Measurements from ENCODE around the gene CSNK1G2.
"Not testable (repeated sequence)": the region's sequence is repeated elsewhere in the genome, so short reads cannot be mapped to it uniquely, and the experiment has no call there.

The CSNK1G2 gene

GRCh38 chr19:1979017-1979416 is 38.0 kb downstream of the CSNK1G2 start:
- Histone ChIP-seq H3K36me3 (ENCODE audit: control insufficient read depth, insufficient read depth, low read length) (peaks cover 7% of the 10 kb centered on the region), H3K9ac (ENCODE audit: low read length) (no peak overlapping the region), H3K4me3 (ENCODE audit: low read length) (no peak overlapping the region), H3K27me3 (ENCODE audit: control insufficient read depth, insufficient read depth, low read length) (no peaks in the 10 kb centered on the region), H3K4me1 (ENCODE audit: control insufficient read depth, insufficient read depth, low read length) (no peaks in the 10 kb centered on the region), H3K9me3 (ENCODE audit: control insufficient read depth, low read length) (no peaks in the 10 kb centered on the region)

DNA sequence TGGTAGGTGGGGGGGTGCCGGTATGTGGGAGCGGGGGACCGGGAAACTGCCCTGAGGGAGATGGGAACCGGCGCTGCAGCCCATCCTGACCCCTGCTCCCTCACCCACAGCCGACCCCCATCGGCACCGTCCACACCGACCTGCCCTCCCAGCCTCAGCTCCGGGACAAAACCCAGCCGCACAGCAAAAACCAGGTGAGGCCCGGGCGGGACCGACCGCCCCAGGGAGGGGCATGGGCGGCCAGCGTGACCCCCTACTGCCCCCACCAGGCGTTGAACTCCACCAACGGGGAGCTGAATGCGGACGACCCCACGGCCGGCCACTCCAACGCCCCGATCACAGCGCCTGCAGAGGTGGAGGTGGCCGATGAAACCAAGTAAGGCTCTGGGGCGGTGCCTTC is 38.7 kb downstream of the CSNK1G2 start:
- Histone ChIP-seq H3K36me3 (ENCODE audit: control insufficient read depth, insufficient read depth, low read length) (peaks cover 7% of the 10 kb centered on the region), H3K27me3 (ENCODE audit: control insufficient read depth, insufficient read depth, low read length) (no peaks in the 10 kb centered on the region), H3K4me3 (ENCODE audit: low read length) (no peak overlapping the region), H3K9me3 (ENCODE audit: control insufficient read depth, low read length) (no peaks in the 10 kb centered on the region), H3K9ac (ENCODE audit: low read length) (no peak overlapping the region), H3K4me1 (ENCODE audit: control insufficient read depth, insufficient read depth, low read length) (no peaks in the 10 kb centered on the region)

DNA sequence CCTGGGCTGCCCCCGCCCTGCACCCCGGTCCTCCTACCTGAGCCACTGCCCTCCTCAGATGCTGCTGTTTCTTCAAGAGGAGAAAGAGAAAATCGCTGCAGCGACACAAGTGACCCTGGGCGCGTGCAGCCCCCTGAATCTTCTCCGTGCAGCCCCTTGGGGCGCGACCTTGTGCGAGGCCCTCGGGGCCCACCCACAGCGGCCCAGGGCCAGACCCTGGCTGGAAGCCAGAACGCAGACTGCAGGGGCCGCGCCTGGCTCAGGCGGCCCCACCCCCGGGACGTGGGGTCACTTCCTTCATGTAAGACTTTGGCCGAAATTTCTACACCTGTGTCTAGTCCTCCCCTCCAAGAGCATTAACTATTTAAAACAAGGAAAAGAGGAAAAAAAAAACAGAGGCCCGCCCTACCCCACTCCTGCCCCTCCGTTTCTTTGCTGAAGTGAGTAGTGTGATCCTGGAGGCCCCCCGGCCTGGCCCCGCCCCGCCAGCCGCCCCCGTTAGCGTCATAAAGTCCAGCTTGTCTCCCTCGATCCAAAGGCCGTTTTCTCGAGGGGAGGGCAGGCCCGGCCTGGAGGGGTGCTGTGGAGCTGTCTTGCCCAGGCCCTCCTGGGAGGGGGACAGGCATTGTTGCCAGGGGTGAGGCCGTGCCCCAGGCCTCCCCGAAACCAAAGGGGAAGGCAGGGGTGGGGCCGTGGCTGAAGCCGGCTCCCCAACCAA is 39.3 kb downstream of the CSNK1G2 start:
- Histone ChIP-seq H3K4me3 (ENCODE audit: low read length) (no peak overlapping the region), H3K36me3 (ENCODE audit: control insufficient read depth, insufficient read depth, low read length) (peaks cover 13% of the 10 kb centered on the region), H3K9me3 (ENCODE audit: control insufficient read depth, low read length) (no peaks in the 10 kb centered on the region), H3K4me1 (ENCODE audit: control insufficient read depth, insufficient read depth, low read length) (no peaks in the 10 kb centered on the region), H3K9ac (ENCODE audit: low read length) (no peak overlapping the region), H3K27me3 (ENCODE audit: control insufficient read depth, insufficient read depth, low read length) (no peaks in the 10 kb centered on the region)

DNA sequence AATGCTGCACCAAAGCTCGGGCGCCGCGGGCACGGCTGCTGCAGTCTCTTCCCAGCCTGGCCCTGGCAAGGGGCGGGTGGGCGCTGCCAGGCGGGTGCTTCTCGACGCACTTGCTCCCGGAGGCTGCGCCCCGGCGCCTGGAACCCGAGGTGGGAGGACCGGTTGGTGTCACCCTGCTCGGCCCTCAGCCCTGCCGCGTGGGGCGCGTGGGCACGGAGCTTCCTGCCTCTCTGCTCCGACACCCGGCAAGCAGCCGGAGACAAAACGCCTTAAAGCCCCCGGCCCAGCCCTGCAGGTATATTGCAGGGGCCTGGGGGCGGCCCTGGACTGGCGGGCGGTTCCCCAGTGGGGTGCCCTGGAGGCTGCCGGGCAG is 39.8 kb downstream of the CSNK1G2 start:
- no peaks in the 10 kb centered on the region for H3K27me3 ChIP-seq (ENCODE audit: control insufficient read depth, insufficient read depth, low read length)
- peaks cover 13% of the 10 kb centered on the region for H3K36me3 ChIP-seq (ENCODE audit: control insufficient read depth, insufficient read depth, low read length)
- no peak overlapping the region for H3K4me3 ChIP-seq (ENCODE audit: low read length)

GRCh38 chr19:1981253-1981652 is 40.3 kb downstream of the CSNK1G2 start:
- Histone ChIP-seq H3K4me1 (ENCODE audit: control insufficient read depth, insufficient read depth, low read length) (no peaks in the 10 kb centered on the region), H3K4me3 (ENCODE audit: low read length) (no peak overlapping the region), H3K9ac (ENCODE audit: low read length) (no peak overlapping the region), H3K27me3 (ENCODE audit: control insufficient read depth, insufficient read depth, low read length) (no peaks in the 10 kb centered on the region), H3K36me3 (ENCODE audit: control insufficient read depth, insufficient read depth, low read length) (peaks cover 13% of the 10 kb centered on the region), H3K9me3 (ENCODE audit: control insufficient read depth, low read length) (no peaks in the 10 kb centered on the region)

More for the DNA sequence above, 39.8 kb downstream of the CSNK1G2 start:
- Histone ChIP-seq H3K9ac (ENCODE audit: low read length) (no peak overlapping the region), H3K4me1 (ENCODE audit: control insufficient read depth, insufficient read depth, low read length) (no peaks in the 10 kb centered on the region), H3K9me3 (ENCODE audit: control insufficient read depth, low read length) (no peaks in the 10 kb centered on the region)

- H3K4me3 ChIP-seq (ENCODE audit: low read length), result no peak overlapping the region
- H3K36me3 ChIP-seq (ENCODE audit: control insufficient read depth, insufficient read depth, low read length), result peaks cover 13% of the 10 kb centered on the region
- no peaks in the 10 kb centered on the region for H3K27me3 ChIP-seq (ENCODE audit: control insufficient read depth, insufficient read depth, low read length)
- H3K9ac ChIP-seq (ENCODE audit: low read length), result no peak overlapping the region
- no peaks in the 10 kb centered on the region for H3K4me1 ChIP-seq (ENCODE audit: control insufficient read depth, insufficient read depth, low read length)
- H3K9me3 ChIP-seq (ENCODE audit: control insufficient read depth, low read length), result no peaks in the 10 kb centered on the region
Observed at GRCh38 chr19:1984357-1984756, 43.4 kb downstream of the CSNK1G2 start.

DNA sequence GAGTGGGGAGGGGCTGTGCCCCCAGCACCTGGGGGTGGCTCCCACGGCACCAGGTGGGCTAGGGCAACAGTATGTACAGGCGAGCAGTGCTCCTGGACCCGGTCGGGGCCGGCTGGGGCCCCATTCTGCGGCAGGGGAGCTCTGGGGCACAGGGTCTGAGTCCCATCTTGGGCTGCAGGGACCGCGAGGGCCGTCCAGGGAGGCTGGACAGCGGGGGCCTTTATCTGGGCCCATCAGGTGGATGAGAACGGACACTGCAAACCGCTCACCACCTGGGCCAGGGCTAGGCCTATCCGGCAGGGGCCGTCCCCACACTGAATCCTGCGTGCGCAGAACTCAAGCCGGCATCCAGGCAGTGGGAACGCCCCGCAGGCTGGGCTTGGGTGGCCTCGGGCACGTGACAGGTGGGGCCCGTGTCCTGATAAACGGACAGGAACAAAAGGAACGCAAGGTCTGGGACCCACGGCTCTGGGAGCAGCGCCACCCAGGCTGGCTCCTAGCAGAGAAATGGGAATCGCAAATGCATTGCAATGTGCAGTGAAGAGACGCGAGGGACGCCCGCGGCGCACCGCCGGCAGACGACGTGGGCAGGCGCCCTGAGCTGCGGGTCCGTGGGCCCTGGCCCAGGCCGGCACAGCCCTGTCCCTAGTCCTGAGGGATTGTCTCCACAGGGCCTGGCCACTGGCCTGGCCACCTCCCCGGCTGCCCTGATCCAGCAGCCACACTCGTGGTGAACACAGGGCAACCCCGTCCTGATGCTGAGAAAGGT is 44.8 kb downstream of the CSNK1G2 start:
- Histone ChIP-seq H3K27me3 (ENCODE audit: control insufficient read depth, insufficient read depth, low read length) (no peaks in the 10 kb centered on the region), H3K4me3 (ENCODE audit: low read length) (no peak overlapping the region), H3K36me3 (ENCODE audit: control insufficient read depth, insufficient read depth, low read length) (peaks cover 25% of the 10 kb centered on the region), H3K9ac (ENCODE audit: low read length) (no peak overlapping the region), H3K4me1 (ENCODE audit: control insufficient read depth, insufficient read depth, low read length) (no peaks in the 10 kb centered on the region), H3K9me3 (ENCODE audit: control insufficient read depth, low read length) (no peaks in the 10 kb centered on the region)

GRCh38 chr19:1986357-1987162 is 45.6 kb downstream of the CSNK1G2 start:
- Histone ChIP-seq H3K27me3 (ENCODE audit: control insufficient read depth, insufficient read depth, low read length) (no peaks in the 10 kb centered on the region), H3K9me3 (ENCODE audit: control insufficient read depth, low read length) (no peaks in the 10 kb centered on the region), H3K4me3 (ENCODE audit: low read length) (no peak overlapping the region), H3K4me1 (ENCODE audit: control insufficient read depth, insufficient read depth, low read length) (no peaks in the 10 kb centered on the region), H3K9ac (ENCODE audit: low read length) (no peak overlapping the region), H3K36me3 (ENCODE audit: control insufficient read depth, insufficient read depth, low read length) (peaks cover 27% of the 10 kb centered on the region)

- no peaks in the 10 kb centered on the region for H3K27me3 ChIP-seq (ENCODE audit: control insufficient read depth, insufficient read depth, low read length)
- no peaks in the 10 kb centered on the region for H3K4me1 ChIP-seq (ENCODE audit: control insufficient read depth, insufficient read depth, low read length)
- no peaks in the 10 kb centered on the region for H3K9me3 ChIP-seq (ENCODE audit: control insufficient read depth, low read length)
- no peak overlapping the region for H3K4me3 ChIP-seq (ENCODE audit: low read length)
- H3K9ac ChIP-seq (ENCODE audit: low read length), result no peak overlapping the region
- H3K36me3 ChIP-seq (ENCODE audit: control insufficient read depth, insufficient read depth, low read length), result peaks cover 23% of the 10 kb centered on the region
Observed at GRCh38 chr19:1987197-1988187, 46.5 kb downstream of the CSNK1G2 start.

- not testable (repeated sequence) for H3K4me1 ChIP-seq (ENCODE audit: control insufficient read depth, insufficient read depth, low read length); H3K9me3 ChIP-seq (ENCODE audit: control insufficient read depth, low read length); H3K27me3 ChIP-seq (ENCODE audit: control insufficient read depth, insufficient read depth, low read length); H3K4me3 ChIP-seq (ENCODE audit: low read length); H3K9ac ChIP-seq (ENCODE audit: low read length)
- H3K36me3 ChIP-seq (ENCODE audit: control insufficient read depth, insufficient read depth, low read length), result peaks cover 23% of the 10 kb centered on the region
Observed at GRCh38 chr19:1988464-1988863, 47.5 kb downstream of the CSNK1G2 start.

- H3K4me1 ChIP-seq (ENCODE audit: control insufficient read depth, insufficient read depth, low read length), result no peaks in the 10 kb centered on the region
- H3K4me3 ChIP-seq (ENCODE audit: low read length), result no peak overlapping the region
- H3K36me3 ChIP-seq (ENCODE audit: control insufficient read depth, insufficient read depth, low read length), result peaks cover 22% of the 10 kb centered on the region
- H3K27me3 ChIP-seq (ENCODE audit: control insufficient read depth, insufficient read depth, low read length), result no peaks in the 10 kb centered on the region
- no peaks in the 10 kb centered on the region for H3K9me3 ChIP-seq (ENCODE audit: control insufficient read depth, low read length)
- H3K9ac ChIP-seq (ENCODE audit: low read length), result no peak overlapping the region
Observed at GRCh38 chr19:1989513-1990229, 48.7 kb downstream of the CSNK1G2 start.
